Psoas muscle (tissue), 8 donors: ENCODE measurements around the gene PLEKHA8. TPM values are rescaled to one million over a fixed set of nuclear protein-coding genes. Genes with fewer than 3 reads are reported as not detected.

Experiments
- ATAC-seq, 4 donors: fragments of 200-7000 bp; cut with Tn5 transposase; one replicate each; pipeline ENCODE4 v1.9.1; 2020; ENCODE audit warnings: moderate library complexity in 3 of 4, mild to moderate bottlenecking in 2 of 4
- DNase-seq, 2 donors: peaks; one replicate each; pipeline ENCODE4 v3.0.0-alpha.2; 2020
- H3K27ac ChIP-seq: fragments of 200-600 bp; one replicate; pipeline ENCODE4 v1.8.0; 2022
- H3K27me3 ChIP-seq, 3 donors: fragments of 200-600 bp in 1 of 3; one replicate each; pipeline versions ENCODE4 v1.6.1 to v1.8.0; 2013 to 2022; ENCODE audit warnings: low read length in 2 of 3, mild to moderate bottlenecking in 2 of 3, moderate library complexity in 1 of 3; ENCODE audit not compliant: insufficient read depth in 3 of 3
- H3K36me3 ChIP-seq, 2 donors: fragments of 200-600 bp in 1 of 2; one replicate each; pipeline versions ENCODE4 v1.6.1 to v1.8.0; 2013 to 2022; ENCODE audit warnings: low read depth in 1 of 2, mild to moderate bottlenecking in 1 of 2, moderate library complexity in 1 of 2; ENCODE audit not compliant: insufficient read depth in 1 of 2
- H3K4me1 ChIP-seq: fragments of 200-600 bp; one replicate; pipeline ENCODE4 v1.8.0; 2022
- H3K4me3 ChIP-seq: fragments of 200-600 bp; one replicate; pipeline ENCODE4 v1.8.0; 2022; ENCODE audit warnings: mild to moderate bottlenecking
- H3K9me3 ChIP-seq: fragments of 200-600 bp; one replicate; pipeline ENCODE4 v1.8.0; 2022
- CTCF ChIP-seq: fragments of 200-600 bp; IDR thresholded peaks from one replicate; pipeline ENCODE4 v1.8.0; 2022; ENCODE audit warnings: antibody characterized with exemption
- WGBS, 3 donors: extraction: QIAGEN DNeasy Blood & Tissue Kit; methylation state at CpG; one replicate each; pipeline versions ENCODE4 v1.1.6 to v1.1.7; 2013; 5-methylcytosine and 5-hydroxymethylcytosine counted together
- intact Hi-C, 2 donors: fragments of 100-400 bp; cut with DNase I; formaldehyde crosslinking; loops; one replicate each; pipeline versions ENCODE4 v1.11.0 to v1.14.2; 2022
- polyA plus RNA-seq, 3 donors: library from polyadenylated mRNA; stranded (reverse); fragments of 200-250 nt; gene quantifications; one replicate each; pipeline ENCODE4 v1.2.3, GENCODE V29; 2013
- total RNA-seq, 4 donors: library from RNA; stranded (reverse); fragmentation: NEBNext Ultra II Directional in 2 of 4; extraction: Animal tissue kit (Norgen Biotek cat#: 25700) in 2 of 4; gene quantifications; one replicate each; pipeline versions ENCODE4 v1.2.1 to v1.2.4, GENCODE V29; 2021 to 2023
- donor health status: healthy with polysubstance abuse.
- donor health status: DM: no; HTN: no; CAD: no; lungs with moderate emphysema.
- donor health status: Bipolar disorder and iron deficiency.
- donor health status: healthy.
- donor health status: DM: yes; HTN: yes; CAD: no.
- donor health status: DM: no; HTN: no; CAD: no.
- donor health status: DM: no; HTN: no; CAD: no.
- donor health status: DM: yes; HTN: yes; CAD: no.

PLEKHA8 gene
- total and polyA plus RNA-seq, 7 donors = 1.3 to 4.0 (median 3.7) TPM

- no peak for DNase-seq
- Histone ChIP-seq H3K36me3 (no peaks in the 10 kb centered on the region), H3K27me3 (no peaks in the 10 kb centered on the region), H3K4me3 (peak overlapping the region; percentile 92), H3K9me3 (no peaks in the 10 kb centered on the region), H3K4me1 (peaks cover 5% of the 10 kb centered on the region), H3K27ac (peak overlapping the region; percentile 87)
- no peak for TF ChIP-seq CTCF
- intact Hi-C loops = no loop called here
- 28 to 39% (median 28%) methylated on average over 34 to 36 of the region's 36 CpGs for WGBS, 3 donors
- ATAC-seq = peak in 2 of 4 donors; percentile 1
Observed at GRCh38 chr7:30136117-30136731, 108.0 kb downstream of the PLEKHA8 start.

GRCh38 chr7:30136743-30137485, 108.7 kb downstream of the PLEKHA8 start:
- intact Hi-C loops = no loop called here
- WGBS, 3 donors = 74 to 79% (median 79%) methylated on average over 7 of the region's 7 CpGs
- Histone ChIP-seq H3K27ac (no peak overlapping the region), H3K36me3 (no peaks in the 10 kb centered on the region), H3K4me1 (peaks cover 12% of the 10 kb centered on the region), H3K27me3 (no peaks in the 10 kb centered on the region), H3K4me3 (peak overlapping the region; percentile 92), H3K9me3 (no peaks in the 10 kb centered on the region)
- DNase-seq (no peak), ATAC-seq (no peak)
- TF ChIP-seq CTCF = no peak

DNA sequence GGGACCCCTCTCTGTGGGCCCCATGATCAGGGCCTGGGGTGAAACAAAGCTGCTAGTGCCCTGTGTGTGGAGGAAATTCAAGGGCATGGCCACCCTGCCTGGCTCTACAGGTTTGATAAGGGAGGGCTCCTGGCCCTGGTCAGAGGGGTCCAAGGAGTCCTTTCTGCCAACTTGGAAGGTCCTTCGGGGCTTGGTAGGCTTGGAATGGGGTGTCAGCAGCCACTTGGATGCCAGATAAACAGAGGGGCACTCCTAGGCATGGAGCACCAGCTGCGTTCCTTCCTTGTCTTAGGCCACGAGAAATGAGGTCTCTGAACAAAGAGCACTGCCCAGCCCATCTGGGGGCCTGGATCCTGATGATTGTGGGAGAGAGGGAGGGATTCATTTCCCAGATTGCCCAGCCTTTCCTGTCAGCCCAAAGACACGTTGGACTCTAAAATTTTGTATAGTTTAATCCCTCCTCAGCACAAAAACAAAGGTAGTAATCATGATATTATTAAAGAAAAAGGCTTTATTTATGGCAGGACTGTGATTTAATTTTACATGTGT, 111.7 kb downstream of the PLEKHA8 start:
- no peak for ATAC-seq
- 58 to 65% (median 64%) methylated on average over 4 of the region's 4 CpGs for WGBS, 3 donors
- no peak for DNase-seq
- Histone ChIP-seq H3K36me3 (no peaks in the 10 kb centered on the region), H3K4me1 (peaks cover 35% of the 10 kb centered on the region), H3K27me3 (no peaks in the 10 kb centered on the region), H3K27ac (no peak overlapping the region), H3K4me3 (no peak overlapping the region), H3K9me3 (no peaks in the 10 kb centered on the region)
- intact Hi-C loops = no loop called here
- TF ChIP-seq CTCF = no peak

GRCh38 chr7:30140456-30140855, 112.2 kb downstream of the PLEKHA8 start:
- Histone ChIP-seq H3K27ac (no peak overlapping the region), H3K9me3 (no peaks in the 10 kb centered on the region), H3K4me3 (no peak overlapping the region), H3K27me3 (no peaks in the 10 kb centered on the region), H3K36me3 (no peaks in the 10 kb centered on the region), H3K4me1 (peaks cover 35% of the 10 kb centered on the region)
- no peak for DNase-seq
- intact Hi-C loops = no loop called here
- no peak for ATAC-seq
- 93 to 97% (median 95%) methylated on average over 3 of the region's 3 CpGs for WGBS, 3 donors
- TF ChIP-seq CTCF = no peak
